Measurements from ENCODE around the gene RAB30. TPM values are rescaled to one million over a fixed set of nuclear protein-coding genes. Genes with fewer than 3 reads are reported as not detected.
"Not testable (repeated sequence)": the region's sequence is repeated elsewhere in the genome, so short reads cannot be mapped to it uniquely, and the experiment has no call there.

The RAB30 gene
- total RNA-seq, 8 experiments from 2014 or later: 13.4 to 32.6 (median 19.7) TPM

DNA sequence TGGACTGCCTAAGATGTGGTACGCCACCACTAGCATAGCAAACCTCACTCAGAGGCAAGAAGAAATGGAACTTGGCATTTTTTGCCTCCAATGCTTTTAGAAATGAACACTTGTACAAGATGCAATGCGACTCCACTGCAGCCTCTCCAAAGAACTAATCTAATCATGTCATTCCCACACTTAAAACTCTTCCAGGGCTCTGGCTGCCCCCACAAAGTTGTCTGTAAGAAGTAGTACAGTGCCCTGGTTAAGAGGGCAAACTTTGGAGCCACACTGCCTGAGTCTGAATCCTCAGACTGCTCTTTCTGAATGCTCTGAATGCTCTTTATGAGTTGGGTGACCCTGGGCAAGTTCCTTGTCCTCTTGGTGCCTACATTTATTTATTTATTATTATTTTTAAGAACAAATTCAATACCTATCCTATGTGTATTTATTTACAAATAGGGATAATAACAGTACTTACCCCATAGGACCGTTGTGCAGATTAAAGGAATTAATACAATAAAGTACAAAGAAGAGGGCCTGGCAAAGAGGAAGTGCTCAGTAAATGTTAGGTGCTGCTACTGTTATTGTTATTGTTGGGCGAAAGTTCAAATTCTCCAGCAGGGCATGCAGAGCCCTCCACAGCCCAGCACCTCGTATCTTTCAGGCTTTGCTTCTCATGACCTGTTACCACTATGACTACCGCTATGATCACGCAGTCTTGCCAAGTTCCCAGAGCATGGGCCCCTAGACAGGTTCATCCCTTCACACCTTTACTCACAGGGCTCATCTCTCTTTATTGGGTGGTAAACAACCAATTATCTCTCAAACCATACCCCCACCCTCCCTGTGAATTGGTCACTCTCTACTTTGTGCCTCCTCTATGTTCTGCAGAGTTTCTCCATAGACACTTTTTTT lies 59.3 kb downstream of the RAB30 start:
- in situ Hi-C loops (cut with MboI; ENCODE audit: low pct_unique_long_range_greater_than_20kb in 2 of 9, low sequenced_read_pairs in 9 of 9, unreplicated experiment in 9 of 9): no loop called here
- peaks cover 8 to 13% of the 10 kb centered on the region in 2 donors for H3K4me1 ChIP-seq (replicated peaks in 1 of 2)

DNA sequence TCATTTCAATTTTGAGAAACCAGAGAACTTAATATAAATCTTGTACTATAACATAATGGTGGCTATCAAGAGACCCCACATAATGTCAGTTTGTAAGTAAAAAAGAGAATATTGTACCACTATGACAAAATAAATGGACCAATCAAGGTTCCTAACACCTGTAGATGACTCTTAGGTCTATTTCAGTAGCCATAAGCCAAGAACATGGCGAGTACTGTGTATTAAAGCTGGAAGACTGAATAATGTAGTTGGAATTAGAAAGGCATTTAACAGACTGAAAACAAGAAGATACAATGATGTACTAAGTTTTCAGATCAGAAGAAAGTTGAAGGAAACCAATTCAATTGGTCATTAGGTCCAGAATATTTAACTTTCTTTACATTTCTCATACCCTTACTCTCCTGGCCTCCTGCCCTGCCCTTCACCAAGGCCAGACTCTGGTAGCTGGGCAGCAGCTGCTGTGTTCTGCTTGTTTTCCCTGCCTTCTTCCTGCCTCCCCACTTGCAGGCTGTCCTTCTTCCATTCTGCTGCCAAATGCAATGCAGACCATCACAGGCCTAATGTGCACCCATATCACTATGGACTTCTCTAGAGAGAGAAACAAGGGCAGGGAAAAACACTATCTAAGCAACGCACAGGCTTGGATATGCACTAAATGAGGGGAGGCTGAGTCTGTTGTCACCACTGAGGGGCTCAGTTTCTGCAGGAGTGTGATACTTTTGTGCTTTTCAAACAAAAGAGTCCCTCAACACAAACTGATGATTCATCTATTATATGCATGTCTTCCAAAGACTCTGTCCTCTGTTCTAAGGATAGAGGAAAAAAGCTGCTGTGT lies 60.1 kb downstream of the RAB30 start:
- WGBS, 10 experiments: 64 to 100% (median 88%) methylated on average over 1 to 2 of the region's 2 CpGs; no CpG with 5 or more reads in 3 of the 10 experiments

More for the DNA sequence above, 59.3 kb downstream of the RAB30 start:
- Histone ChIP-seq H3K4me3 (no peak overlapping the region), H3K27ac (no peak overlapping the region)
- no peak for ATAC-seq (replicated peaks in 6 of 8)
- WGBS, 10 experiments: 40 to 100% (median 74%) methylated on average over 1 to 6 of the region's 7 CpGs; no CpG with 5 or more reads in 2 of the 10 experiments

DNA sequence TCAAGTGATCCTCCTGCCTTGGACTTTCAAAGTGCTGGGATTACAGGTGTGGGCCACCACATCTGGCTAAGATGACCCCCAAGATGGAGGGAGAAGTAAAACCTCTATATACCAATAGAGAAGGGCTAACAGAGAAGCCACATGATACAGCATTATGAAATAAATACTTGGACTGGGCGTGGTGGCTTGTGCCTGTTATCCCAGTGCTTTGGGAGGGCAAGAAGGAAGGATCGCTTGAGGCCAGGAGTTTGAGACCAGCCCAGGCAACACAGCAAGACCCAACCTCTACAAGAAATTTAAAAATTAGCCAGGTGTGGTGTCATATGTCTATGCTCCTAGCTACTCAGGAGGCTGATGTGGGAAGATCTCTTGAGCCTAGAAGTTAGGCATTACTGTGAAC lies 61.7 kb downstream of the RAB30 start:
- in situ Hi-C loops (cut with MboI; ENCODE audit: low pct_unique_long_range_greater_than_20kb in 2 of 9, low sequenced_read_pairs in 9 of 9, unreplicated experiment in 9 of 9): no loop called here
- H3K4me3 ChIP-seq: no peak overlapping the region
- 80 to 100% (median 93%) methylated on average over 1 to 2 of the region's 2 CpGs; no CpG with 5 or more reads in 3 of the 10 experiments for WGBS, 10 experiments
- H3K4me1 ChIP-seq (replicated peaks in 1 of 2): peaks cover 14 to 17% of the 10 kb centered on the region in 2 donors
- ATAC-seq (replicated peaks in 6 of 8): no peak
- no peak overlapping the region for H3K27ac ChIP-seq

More for the DNA sequence above, 60.1 kb downstream of the RAB30 start:
- H3K4me3 ChIP-seq: no peak overlapping the region
- ATAC-seq (replicated peaks in 6 of 8): peak in 5 of 8 experiments; percentile 64 to 85 (median 72)
- peaks cover 13 to 14% of the 10 kb centered on the region in 2 donors for H3K4me1 ChIP-seq (replicated peaks in 1 of 2)
- no peak overlapping the region for H3K27ac ChIP-seq
- in situ Hi-C loops (cut with MboI; ENCODE audit: low pct_unique_long_range_greater_than_20kb in 2 of 9, low sequenced_read_pairs in 9 of 9, unreplicated experiment in 9 of 9): no loop called here

DNA sequence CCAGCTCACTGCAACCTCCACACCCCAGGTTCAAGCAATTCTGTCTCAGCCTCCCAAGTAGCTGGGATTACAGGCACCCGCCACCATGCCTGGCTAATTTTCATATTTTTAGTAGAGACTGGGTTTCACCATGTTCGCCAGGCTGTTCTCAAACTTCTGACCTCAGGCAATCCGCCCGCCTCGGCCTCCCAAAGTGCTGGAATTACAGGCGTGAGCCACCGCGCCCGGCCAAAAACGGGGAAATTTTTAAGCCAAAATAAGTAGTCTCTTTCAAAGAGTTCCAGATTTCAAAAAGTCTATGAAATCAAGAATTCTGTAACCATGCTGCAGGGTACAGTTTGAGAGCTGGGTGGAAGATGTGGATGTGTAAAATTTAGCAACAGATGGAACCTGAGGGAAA lies 62.6 kb downstream of the RAB30 start:
- 93 to 100% (median 98%) methylated on average over 3 to 10 of the region's 10 CpGs; no CpG with 5 or more reads in 1 of the 10 experiments for WGBS, 10 experiments
- in situ Hi-C loops (cut with MboI; ENCODE audit: low pct_unique_long_range_greater_than_20kb in 2 of 9, low sequenced_read_pairs in 9 of 9, unreplicated experiment in 9 of 9); H3K27ac ChIP-seq; H3K4me3 ChIP-seq; ATAC-seq (replicated peaks in 6 of 8): not testable (repeated sequence)
- H3K4me1 ChIP-seq (replicated peaks in 1 of 2): peaks cover 14 to 17% of the 10 kb centered on the region in 2 donors

DNA sequence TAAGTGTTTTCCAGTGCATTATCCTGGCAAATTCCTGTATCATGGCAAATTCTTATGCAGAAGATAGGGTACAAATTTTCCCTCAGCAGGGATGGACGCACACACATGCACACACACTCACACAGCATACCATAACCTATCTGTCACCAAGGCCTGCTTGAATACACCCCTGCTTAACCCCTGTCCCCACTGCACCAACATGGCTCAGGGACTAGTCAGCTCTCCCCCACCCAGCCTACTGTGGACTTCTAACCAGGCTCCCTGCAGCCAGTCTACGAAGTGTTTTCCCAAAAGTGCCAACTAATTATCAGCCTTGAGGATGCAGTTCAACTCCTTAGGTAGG lies 63.1 kb downstream of the RAB30 start:
- whole genome bisulfite sequencing, 10 experiments: 40 to 100% (median 80%) methylated on average over 1 to 2 of the region's 2 CpGs; no CpG with 5 or more reads in 5 of the 10 experiments
- Histone ChIP-seq H3K4me1 (replicated peaks in 1 of 2) (peaks cover 14 to 17% of the 10 kb centered on the region in 2 donors), H3K27ac (no peak overlapping the region), H3K4me3 (no peak overlapping the region)
- in situ Hi-C loops (cut with MboI; ENCODE audit: low pct_unique_long_range_greater_than_20kb in 2 of 9, low sequenced_read_pairs in 9 of 9, unreplicated experiment in 9 of 9): no loop called here
- ATAC-seq (replicated peaks in 6 of 8): peak in 2 of 8 experiments; percentile 47 to 52

DNA sequence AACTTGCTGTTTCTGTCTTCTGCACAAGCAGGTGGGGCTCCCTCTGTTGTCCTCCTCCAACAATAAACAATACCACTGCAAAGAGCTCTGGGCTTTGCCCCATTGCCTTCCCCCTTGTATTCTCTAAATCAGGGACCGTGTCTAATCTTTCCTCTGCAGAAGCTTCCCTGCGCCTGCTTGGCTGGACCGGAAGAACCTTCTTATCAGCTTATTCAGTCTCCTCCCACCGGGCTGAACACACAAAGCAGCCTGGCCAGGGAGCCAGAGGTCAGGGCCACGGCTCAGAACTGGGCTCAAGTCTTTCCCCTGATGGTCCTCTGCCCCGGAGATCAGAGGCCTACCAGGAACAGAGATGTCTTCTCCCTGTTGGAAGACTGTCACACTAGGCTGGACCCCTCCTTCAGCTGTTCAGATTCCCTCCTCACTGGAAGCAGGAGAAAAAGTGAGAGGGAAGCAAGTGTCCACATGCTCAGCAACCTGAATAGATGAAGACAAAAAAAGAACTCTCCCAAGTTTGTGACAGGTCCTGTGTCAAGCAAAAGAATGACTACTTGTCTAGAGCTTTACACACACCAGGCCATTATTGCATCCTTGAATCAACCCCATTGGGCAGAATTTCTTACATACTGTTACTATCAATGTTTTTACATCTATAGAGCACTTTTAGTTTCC lies 63.7 kb downstream of the RAB30 start:
- in situ Hi-C loops (cut with MboI; ENCODE audit: low pct_unique_long_range_greater_than_20kb in 2 of 9, low sequenced_read_pairs in 9 of 9, unreplicated experiment in 9 of 9): no loop called here
- peak in 4 of 8 experiments; percentile 7 to 42 (median 38) for ATAC-seq (replicated peaks in 6 of 8)
- peaks cover 14 to 17% of the 10 kb centered on the region in 2 donors for H3K4me1 ChIP-seq (replicated peaks in 1 of 2)
- H3K4me3 ChIP-seq: no peak overlapping the region
- no peak overlapping the region for H3K27ac ChIP-seq
- 24 to 100% (median 31%) methylated on average over 1 to 5 of the region's 6 CpGs; no CpG with 5 or more reads in 5 of the 10 experiments for WGBS, 10 experiments

DNA sequence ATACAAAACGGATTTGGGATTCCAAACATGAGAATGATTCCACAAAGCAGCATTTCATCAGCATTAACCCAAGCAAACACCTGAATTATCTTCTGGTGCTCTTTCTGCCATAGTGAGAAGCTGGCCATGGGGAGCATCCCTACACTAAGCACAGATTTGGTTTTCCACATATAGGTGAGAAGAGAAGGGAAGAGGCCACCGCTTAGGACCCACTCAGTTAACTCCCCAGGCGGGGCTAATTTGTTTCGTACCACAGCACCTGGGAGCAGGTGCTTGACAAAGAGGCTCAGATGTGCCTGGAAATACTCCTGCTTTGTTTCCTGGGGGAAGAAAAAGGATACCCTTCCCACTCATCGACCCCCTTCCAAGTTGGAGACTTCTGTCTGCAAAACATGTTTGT lies 64.2 kb downstream of the RAB30 start:
- no peak overlapping the region for H3K4me3 ChIP-seq
- 48 to 100% (median 88%) methylated on average over 1 to 4 of the region's 5 CpGs; no CpG with 5 or more reads in 1 of the 10 experiments for WGBS, 10 experiments
- H3K4me1 ChIP-seq (replicated peaks in 1 of 2): peaks cover 14 to 17% of the 10 kb centered on the region in 2 donors
- no peak overlapping the region for H3K27ac ChIP-seq
- in situ Hi-C loops (cut with MboI; ENCODE audit: low pct_unique_long_range_greater_than_20kb in 2 of 9, low sequenced_read_pairs in 9 of 9, unreplicated experiment in 9 of 9): no loop called here
- no peak for ATAC-seq (replicated peaks in 6 of 8)

DNA sequence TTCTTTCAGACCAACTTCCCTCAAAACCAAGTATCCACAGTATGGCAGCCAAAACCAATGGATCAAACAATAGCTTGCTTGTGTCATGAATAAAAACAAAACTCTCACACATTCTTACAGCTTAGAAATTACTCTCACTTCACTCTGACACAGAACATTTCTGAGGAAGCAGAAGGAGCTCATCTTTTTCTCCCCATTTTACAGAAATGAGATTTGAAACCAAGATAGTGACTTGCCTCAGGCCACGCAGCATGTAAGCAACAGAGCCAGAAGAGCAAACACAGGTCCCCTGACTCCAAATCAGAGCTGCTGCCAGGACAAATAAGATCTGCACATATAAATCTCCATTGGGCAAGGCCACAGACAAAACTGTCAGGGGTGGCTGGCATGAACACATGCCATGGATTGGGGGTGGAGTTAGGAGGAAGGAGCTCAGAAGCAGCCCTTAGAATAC lies 64.8 kb downstream of the RAB30 start:
- in situ Hi-C loops (cut with MboI; ENCODE audit: low pct_unique_long_range_greater_than_20kb in 2 of 9, low sequenced_read_pairs in 9 of 9, unreplicated experiment in 9 of 9): no loop called here
- peak in 1 of 8 experiments; percentile 37 for ATAC-seq (replicated peaks in 6 of 8)
- Histone ChIP-seq H3K4me1 (replicated peaks in 1 of 2) (peaks cover 12 to 17% of the 10 kb centered on the region in 2 donors), H3K4me3 (no peak overlapping the region), H3K27ac (no peak overlapping the region)
- 71 to 100% (median 100%) methylated on average over 1 of the region's 1 CpG; no CpG with 5 or more reads in 5 of the 10 experiments for WGBS, 10 experiments

DNA sequence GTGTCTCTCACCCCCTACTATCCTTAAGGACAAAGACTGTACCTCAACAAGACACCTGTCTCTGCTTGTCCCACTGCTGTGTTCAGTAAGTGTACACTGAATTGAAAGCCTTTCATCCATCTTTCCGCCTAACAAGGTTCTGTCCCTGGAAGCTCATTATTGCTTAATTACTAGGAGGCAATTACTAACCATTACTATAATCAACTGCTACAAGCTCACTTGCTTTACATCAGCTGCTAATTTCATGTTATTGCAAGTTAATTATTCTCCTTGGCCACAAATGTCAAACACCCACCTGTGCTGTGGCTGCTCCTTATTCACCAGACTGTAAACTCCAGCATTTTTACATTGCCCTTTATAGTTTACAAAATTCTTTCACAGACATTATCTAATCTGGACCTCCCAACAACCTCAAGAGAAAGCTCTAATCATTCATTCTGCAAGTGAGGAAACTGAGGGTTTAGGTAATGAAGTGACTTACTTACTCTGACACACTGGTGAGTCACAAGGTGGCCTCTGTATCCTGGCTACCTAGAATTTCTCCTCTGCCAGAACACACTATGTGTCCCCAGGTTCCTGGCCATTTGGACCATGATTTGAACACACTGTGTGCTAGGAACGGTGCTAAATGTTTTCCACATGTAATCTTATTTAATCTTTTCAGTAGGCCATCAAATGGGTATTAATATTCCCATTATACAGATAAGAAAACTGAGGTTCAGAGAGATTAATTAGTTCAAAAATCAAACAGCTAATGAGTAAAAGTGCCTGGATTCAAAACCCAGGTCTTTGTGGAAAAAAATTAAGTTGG lies 66.7 kb downstream of the RAB30 start:
- Histone ChIP-seq H3K27ac (no peak overlapping the region), H3K4me1 (replicated peaks in 1 of 2) (peaks cover 8 to 17% of the 10 kb centered on the region in 2 donors), H3K4me3 (no peak overlapping the region)
- no peak for ATAC-seq (replicated peaks in 6 of 8)
- WGBS, 10 experiments: 80 to 100% (median 95%) methylated on average over 1 to 2 of the region's 2 CpGs; no CpG with 5 or more reads in 4 of the 10 experiments
- in situ Hi-C loops (cut with MboI; ENCODE audit: low pct_unique_long_range_greater_than_20kb in 2 of 9, low sequenced_read_pairs in 9 of 9, unreplicated experiment in 9 of 9): no loop called here

DNA sequence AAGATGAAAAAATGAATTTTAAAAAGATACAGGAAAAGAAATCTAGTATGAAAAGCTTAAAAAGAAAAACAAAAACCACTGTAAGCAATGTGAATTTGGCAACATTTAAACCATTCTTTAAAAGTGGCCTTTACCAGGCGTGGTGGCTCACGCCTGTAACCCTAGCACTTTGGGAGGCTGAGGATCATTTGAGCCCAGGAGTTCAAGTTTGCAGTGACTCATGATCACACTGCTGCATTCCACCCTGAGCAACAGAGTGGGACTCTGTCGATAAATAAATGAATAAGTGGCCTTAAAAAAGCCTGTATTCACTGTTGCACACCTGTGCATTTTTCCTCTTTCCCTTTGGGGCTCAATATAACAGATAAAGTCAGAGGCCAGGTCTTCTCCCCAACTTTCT lies 69.2 kb downstream of the RAB30 start:
- no peak overlapping the region for H3K27ac ChIP-seq
- 83 to 100% (median 94%) methylated on average over 2 to 3 of the region's 3 CpGs; no CpG with 5 or more reads in 2 of the 10 experiments for WGBS, 10 experiments
- in situ Hi-C loops (cut with MboI; ENCODE audit: low pct_unique_long_range_greater_than_20kb in 2 of 9, low sequenced_read_pairs in 9 of 9, unreplicated experiment in 9 of 9): no loop called here
- ATAC-seq (replicated peaks in 6 of 8): no peak
- peaks cover 2 to 11% of the 10 kb centered on the region in 2 donors for H3K4me1 ChIP-seq (replicated peaks in 1 of 2)
- H3K4me3 ChIP-seq: no peak overlapping the region

DNA sequence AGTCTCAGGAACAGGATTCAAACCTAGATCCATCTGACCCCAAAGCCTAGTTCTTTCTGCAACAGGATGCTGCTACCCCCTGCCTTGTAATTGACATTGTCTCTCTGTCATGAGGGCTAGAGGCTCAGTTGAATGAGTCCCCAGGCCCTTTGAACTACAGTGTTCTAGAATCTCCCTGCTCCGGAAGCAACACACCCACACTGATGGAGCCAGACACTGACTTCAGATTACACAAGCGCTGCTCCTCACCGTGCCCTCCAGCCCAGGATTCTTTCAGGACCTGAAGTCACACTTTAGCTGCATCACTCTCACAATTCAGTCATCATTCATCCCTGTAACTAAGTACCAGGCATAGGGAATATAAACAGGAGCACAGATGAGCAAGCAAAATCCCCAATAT lies 69.6 kb downstream of the RAB30 start:
- Histone ChIP-seq H3K4me1 (replicated peaks in 1 of 2) (peaks cover 0 to 9% of the 10 kb centered on the region in 2 donors), H3K4me3 (no peak overlapping the region), H3K27ac (no peak overlapping the region)
- 7 to 92% (median 63%) methylated on average over 1 to 3 of the region's 3 CpGs; no CpG with 5 or more reads in 3 of the 10 experiments for WGBS, 10 experiments
- ATAC-seq (replicated peaks in 6 of 8): peak in 3 of 8 experiments; percentile 65 to 86 (median 83)
- in situ Hi-C loops (cut with MboI; ENCODE audit: low pct_unique_long_range_greater_than_20kb in 2 of 9, low sequenced_read_pairs in 9 of 9, unreplicated experiment in 9 of 9): no loop called here

DNA sequence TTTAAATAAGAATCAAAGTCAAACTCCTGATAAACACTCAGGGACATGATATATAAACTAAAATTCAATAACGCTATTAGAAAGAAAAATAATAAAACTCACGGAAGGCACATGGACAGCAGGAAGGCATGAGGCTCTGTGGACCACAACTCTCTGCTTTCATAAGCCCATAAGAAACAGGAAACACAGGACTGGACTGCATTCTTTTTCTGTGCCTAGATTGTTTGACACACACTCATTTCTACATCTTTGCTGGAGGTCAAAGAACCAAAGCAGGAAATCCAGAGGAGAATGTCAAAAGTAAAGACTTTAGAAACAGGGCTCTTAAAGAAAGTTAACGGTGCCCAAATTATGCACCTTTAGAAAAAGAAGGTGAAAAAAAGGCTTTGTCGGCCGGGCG lies 71.3 kb downstream of the RAB30 start:
- ATAC-seq (replicated peaks in 6 of 8): no peak
- in situ Hi-C loops (cut with MboI; ENCODE audit: low pct_unique_long_range_greater_than_20kb in 2 of 9, low sequenced_read_pairs in 9 of 9, unreplicated experiment in 9 of 9): no loop called here
- H3K4me1 ChIP-seq (replicated peaks in 1 of 2): no peaks in the 10 kb centered on the region
- no peak overlapping the region for H3K27ac ChIP-seq
- 95 to 100% (median 100%) methylated on average over 1 to 6 of the region's 6 CpGs; no CpG with 5 or more reads in 2 of the 10 experiments for WGBS, 10 experiments
- no peak overlapping the region for H3K4me3 ChIP-seq
